ENCODE results near the gene VWF. TPM values are rescaled to one million over a fixed set of nuclear protein-coding genes. Genes with fewer than 3 reads are reported as not detected.
A peak's percentile ranks its signal among the peaks of the same experiment; 100 is the strongest.

Gene VWF
- total RNA-seq, 1 experiment from 2014 or later: not detected

DNA sequence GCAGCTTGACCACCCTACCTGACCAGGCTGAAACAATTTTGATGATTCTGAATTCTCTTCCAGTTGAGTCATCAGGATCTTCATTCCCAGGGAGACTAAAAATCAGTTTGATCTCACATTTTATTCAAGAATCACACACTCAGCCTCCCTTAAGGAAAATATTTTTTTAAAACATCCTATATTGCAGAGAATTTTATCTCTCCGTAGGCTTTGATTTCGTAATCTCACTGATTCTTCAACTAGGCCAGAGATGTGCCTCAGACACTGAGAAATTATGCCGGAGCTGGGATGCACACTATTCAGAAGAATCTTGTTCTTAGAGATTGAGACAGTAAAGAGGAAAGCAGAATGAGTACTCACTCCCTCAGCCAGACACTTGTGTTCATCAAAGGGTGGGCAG lies 172.4 kb downstream of the VWF start:
- DNase-seq (ENCODE audit: low read depth): no peak

DNA sequence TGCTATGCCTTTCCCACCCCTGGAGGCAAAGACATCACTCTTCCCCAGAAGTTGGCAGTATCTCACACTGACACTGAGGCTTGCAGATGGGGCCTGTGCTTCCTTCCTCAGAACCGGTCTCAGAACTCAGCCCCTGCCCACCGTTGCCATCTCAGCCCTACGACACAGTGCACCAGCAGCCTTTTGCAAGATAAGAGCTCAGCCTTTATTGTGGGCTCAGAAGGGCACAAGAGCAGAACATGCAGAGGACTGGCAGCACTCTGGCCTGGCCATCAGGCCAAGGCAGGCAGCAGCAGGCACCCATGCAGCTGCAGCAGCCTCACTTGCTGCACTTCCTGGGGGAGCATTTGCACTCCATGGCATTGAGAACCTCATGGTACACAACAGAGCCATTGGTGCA lies 175.8 kb downstream of the VWF start:
- no peak for DNase-seq (ENCODE audit: low read depth)

DNA sequence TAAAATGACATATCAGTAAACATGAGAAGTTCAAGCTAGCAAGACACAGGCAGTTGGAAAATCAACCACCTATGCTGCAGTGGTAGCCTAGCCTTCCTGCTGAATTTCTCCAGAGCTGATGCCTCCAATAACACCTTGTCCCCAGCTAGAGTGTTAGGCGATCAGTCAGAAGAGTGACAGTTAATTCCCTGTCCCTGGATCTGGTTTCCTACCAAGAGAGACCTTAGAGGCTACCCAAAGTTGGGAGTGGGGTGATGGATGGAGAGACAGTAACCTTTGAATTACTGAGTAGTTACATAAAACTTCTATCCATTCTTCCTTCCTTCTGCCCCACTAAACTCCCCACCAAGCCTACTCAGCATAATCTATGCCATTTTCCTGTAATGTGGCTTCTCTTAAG lies 177.5 kb downstream of the VWF start:
- no peak for DNase-seq (ENCODE audit: low read depth)

DNA sequence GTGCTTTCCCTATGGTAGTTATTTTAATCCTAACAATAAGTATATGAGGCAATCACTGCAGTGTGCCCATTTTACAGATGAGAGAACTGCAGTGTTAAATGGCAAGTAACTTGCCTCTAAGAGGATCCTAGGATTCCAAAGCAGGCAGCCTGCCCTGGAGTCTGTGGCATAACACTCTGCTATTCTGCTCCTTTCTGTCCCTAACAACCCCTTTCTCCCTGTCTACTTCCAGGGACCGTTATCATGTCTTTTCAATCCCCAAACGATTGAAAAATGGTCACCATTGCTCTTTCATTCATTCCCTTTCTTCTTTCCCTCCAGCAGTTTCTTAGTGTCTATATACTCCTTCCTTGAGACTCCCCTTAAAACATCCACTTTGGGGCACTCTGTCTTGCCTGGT lies 178.1 kb downstream of the VWF start:
- DNase-seq (ENCODE audit: low read depth): no peak

DNA sequence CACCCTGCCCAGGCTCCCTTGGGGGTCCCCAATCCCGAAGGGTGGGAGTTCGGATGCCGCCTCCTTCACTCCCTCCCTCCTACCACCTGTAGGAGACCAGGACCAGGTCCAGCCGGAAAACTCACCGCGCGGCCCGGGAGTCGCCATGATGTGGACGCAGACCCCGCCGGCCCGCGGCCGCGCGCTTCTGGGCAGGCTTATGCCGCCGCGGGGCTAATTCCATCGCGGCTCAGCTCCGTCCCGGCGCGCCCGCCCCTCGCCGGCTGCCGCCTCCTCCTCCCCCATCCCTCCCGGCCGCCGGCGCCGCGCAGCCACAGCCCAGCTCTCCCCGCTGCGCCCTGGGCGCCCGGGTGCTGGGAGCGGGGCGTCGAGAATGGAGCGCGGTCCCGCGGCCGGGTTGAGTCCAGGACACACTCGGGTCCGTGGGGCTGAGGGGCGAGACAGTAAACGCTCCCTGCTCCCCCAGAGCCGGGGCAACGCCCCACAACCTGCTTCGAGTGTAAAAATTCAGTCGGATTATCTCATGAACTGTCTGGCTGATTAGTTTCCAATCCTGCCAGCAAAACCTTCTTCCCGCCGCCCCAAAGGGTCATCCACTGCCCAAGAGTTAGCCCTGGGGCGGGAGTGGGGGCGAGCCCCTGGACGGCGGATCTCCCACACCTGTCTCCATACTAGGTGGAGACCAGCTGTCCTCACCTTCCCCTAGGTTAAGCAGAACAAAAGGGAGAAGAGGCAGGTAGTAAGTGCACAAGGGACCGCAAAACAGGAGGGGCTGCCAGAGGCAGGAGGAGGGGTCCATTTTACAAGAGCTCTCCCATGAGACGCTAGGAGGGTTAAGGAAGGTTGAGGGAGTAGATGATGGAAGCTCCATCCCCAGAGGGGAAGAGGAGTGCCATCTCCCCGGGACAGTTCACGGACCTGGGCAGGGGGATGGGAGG lies 179.1 kb downstream of the VWF start, which contains the start of gene ANO2:
Gene ANO2, minus strand, starts transcription at position 189 of the 938 bp plus-strand sequence. Its CDS starts 42 bp downstream, at position 147.
- peak; percentile 64 for DNase-seq (ENCODE audit: low read depth)

DNA sequence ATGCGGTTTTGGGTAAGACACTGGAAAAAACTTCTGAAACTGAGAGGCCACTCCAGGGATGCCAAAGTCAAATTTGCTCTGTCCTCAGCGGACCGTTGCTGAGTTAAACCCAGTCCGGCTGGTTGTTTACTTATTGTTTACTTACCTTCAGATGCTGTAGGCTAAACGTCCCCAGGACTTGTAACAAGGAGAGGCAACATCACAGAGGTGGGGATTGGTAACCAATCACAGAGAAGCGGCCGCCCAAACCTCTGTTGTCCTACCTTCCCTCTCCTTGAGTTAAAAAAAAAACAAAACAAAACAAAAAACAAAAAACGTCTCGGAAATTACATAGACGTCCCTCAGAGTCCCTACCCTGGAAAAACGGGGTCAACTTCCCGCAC lies 179.8 kb downstream of the VWF start:
- no peak for DNase-seq (ENCODE audit: low read depth)

DNA sequence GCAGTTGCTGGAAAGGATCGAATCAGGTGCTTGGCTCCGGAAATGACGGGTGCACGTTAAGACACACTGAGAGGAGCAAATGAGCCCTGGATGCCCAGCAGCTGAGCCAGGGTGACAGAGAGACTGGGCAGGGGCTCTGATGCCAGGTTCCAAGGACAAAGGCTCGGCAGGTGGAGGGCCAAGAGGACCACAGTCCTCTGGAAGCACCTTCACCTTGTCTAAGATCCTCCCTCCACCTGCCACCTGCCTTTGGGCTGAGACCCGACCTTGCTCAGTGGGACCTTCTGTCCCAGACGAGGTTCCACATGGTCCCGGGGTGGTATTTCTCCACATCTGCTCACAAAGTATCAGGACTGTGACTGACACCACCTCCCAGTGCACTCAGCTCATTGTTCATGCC lies 180.4 kb downstream of the VWF start:
- no peak for DNase-seq (ENCODE audit: low read depth)

DNA sequence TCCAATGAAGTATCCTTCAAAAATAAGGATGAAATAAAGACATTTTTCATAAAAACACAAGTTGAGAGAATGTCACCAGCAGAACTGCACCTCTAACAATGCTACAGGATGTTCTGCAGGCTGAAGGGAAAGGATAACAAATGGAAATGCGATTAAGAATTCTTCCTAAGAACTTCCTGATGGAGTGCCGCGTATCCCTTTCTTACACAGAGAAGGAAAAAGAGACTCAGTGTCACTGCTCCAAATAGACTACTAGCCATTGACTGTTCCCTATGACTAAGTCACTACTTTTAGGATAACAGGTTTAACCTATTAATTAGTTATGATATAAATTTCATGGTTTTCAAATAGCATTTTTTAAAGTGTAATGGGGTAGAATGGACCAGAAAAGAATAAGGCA lies 182.6 kb downstream of the VWF start:
- DNase-seq (ENCODE audit: low read depth): no peak

DNA sequence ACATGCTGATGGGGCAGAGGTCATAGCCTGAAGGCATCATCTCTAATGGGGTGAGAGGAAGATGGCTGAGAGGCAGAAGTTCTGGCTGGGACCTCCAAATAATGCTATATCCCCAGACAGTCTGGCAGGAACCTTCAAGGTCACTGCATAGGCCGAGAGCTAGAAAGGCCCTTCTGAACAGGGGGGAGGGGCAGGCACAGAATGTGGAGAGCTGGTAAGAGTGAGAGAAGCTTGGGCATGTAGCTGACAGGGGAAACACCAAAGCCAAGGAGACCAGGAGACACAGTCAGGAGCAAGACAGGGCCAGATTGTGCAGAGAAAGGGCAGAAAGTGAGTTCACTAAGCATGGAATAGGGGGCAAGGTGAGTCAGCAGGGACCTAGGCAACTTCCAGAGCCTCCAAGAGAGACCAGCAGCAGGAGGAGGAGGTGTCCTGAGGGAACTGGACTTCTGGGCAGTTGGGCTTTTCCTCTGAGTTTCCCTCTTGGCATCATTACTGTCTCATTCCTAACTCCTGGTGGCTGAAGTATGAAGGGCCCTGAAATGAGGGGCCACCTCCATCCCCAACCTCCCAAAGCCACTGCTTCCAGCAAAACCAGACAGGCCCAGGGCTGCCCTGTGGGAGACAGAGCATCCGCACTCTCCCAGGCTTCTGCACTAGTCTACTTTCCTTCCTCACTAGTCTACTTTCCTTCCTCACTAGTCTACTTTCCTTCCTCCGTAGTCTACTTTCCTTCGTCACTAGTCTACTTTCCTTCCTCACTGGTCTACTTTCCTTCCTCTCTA lies 196.5 kb downstream of the VWF start:
- no peak for DNase-seq (ENCODE audit: low read depth)

DNA sequence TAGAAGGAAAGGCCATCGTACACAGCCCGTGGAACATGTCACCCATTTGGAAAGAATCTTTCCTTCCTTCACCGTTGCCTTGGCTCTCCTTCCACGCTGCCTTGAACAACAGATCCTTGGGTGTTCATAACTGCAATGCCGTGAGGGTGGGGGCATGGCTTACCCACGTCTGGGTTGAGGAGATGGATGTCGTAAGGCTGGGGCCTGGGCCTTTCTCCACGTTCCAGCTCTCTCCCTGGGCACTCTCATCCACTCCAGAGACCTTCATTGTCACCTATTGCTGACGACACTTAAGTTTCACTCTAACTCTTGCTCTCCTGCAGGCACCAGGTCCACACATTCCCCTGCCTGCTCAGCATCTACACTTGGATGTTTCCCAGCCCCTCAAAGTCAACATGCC lies 198.8 kb downstream of the VWF start:
- DNase-seq (ENCODE audit: low read depth): no peak

DNA sequence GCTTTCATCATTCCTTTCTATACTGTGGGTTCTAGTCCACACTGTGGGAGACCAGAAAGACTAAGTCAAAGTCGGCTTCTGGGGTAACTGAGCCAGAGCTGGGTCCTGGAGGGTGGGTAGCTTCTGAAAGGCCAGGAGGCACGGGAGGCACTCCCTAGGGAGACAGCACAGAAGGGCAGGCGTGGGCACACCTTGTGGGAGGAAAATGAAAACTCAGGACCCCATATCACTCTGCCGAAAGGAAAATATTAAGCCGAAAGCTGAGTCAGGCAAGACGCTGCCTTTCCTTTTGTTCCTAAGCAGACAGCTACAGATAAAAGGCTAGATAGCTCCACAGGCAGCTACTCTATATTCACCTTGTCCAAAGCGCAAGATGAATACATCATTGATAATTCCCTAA lies 200.1 kb downstream of the VWF start:
- no peak for DNase-seq (ENCODE audit: low read depth)

DNA sequence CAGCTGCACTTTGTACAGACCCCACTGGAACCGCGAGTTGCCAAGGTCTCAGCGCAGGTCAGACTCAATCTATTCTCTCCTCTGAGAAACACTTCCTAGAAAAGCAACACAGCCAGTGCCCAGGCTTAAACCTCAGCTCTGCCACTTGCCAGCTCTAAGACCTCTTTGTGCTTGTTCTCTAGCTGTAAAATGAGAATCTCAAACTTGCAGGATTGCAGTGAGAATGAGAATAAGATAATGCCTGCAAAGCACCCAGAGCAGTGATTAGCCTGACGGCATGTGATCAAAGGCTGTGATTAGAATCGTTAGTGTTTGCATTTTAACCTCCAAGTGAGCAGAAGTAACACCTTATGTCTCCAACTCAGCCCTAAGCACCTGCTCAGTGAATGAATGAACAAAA lies 200.7 kb downstream of the VWF start:
- DNase-seq (ENCODE audit: low read depth): no peak

DNA sequence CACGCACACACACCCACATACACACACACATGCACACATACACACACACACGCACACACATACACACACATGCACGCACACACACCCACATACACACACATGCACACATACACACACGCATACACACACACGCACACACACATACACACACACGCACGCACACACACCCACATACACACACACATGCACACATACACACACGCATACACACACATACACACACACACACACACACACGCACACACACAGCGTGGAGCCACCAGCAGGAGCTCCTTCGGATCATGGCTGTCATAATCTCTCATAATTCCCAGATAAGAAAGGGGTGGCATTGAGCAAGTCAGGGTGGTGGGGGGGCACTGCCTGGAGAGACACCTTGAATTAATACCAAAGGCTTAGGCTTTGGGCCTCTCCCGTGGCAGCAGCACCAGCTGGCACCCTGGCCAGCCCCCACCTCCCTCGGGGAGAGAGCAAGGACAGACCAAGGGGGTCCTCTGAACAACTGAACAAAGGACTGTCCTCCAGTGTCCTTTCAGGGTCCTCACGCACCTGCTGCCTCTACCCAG lies 201.3 kb downstream of the VWF start:
- no peak for DNase-seq (ENCODE audit: low read depth)

DNA sequence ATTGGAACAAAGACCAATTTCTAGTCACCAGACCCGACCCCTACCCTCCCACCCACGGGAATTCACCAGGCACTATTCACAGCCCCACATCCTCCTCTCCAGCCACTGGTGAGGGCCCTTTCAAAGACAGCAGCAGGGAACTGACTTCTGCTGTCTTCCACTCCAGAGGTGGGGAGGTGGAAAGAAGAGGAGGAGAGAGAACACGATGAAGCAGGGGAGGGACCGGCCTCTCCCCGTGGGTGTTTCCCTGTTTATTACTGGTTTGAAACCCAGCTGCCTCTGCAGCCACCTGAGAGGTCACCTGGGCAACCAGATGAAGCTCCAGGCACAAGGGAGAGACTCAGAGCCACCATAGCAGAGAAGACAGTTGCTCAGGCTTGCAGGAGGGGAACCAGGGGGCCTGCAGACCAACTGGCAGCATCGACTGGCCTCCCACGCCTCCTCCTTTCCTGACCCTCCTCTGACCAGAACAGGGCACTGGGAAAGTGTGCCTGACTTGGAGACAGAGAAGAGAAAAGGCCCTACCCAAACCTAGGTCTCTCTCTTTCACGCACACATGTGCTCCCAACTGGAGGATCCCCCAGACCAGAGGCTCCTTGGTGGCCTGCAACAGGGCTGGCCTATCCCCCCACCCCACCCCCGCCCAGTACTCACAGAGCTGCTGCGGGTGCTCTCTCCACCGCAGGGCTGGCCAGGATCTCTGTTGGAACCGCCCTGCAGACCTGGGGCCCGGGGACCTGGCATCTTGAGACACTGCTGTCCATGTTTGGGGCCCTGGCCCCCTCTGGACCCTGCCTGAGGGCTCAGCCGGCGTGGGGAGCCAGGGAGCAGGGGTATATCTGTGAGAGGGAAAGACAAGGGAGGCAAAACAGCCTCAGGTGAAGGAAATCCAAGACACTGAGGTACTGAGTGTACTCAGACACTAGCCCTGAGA lies 202.2 kb downstream of the VWF start:
- no peak for DNase-seq (ENCODE audit: low read depth)

DNA sequence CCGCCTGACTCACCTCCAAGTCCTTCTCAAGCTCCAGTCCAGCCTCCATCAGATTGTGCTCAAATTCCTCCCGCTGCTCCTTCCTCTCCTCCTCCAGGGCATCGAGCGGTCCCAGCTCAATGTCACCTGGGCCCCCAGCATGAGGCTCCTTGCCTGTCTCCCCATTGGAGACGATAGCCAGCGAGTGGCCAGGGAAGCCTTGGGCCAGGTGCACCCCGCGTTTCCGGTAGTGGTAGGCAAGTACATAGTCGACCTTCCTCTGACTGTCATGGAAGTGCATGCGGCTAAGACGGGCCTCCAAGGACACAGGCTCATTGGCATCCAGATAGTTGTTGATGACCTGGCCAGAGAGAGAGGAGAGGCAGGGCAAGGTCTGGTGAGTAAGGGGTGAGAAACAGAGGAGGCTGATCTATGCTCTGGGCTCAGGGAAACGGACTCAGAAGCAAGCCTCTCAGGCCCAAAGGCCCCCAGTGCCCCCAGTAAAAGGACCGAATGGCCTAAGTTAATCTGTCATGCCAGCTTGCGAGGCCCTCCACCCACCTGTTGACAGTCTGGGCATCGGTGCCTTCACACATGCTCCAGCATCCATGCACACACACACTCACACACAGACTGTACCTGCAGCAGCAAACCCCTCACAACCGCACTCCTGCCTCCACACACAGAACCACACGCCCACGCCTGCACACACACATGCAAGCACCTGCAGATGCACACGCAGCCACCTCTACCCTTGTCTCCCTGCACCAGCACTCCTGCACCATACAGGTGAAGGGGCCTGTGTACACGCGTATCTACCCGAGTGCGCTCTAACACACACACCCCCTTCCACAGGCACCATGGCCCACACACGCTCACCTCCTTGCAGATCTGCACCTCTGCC lies 203.2 kb downstream of the VWF start:
- no peak for DNase-seq (ENCODE audit: low read depth)

DNA sequence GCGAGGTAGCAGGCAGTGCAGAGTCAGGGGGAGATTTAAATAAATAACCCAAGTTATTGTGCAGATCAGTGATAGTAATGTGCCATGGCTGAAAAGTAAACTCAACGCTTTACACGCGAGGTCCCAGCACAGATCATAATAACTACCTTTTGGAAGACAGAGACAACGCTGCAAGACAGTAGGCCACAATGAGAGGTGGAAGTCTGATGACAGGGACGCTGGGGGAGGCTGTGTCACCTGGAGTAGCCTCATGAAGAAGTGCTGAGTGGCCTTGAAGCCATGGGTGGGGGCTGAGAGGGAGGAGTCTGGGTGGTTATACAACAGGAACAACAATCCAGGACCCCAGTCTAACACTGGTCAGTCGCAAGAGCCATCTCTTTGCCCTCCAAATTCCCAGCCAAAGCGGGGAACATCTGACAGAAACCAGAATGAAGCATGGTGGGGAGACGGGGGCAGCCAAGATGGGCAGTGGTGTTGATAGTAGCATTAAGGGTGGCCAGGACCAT lies 207.6 kb downstream of the VWF start:
- DNase-seq (ENCODE audit: low read depth): no peak

DNA sequence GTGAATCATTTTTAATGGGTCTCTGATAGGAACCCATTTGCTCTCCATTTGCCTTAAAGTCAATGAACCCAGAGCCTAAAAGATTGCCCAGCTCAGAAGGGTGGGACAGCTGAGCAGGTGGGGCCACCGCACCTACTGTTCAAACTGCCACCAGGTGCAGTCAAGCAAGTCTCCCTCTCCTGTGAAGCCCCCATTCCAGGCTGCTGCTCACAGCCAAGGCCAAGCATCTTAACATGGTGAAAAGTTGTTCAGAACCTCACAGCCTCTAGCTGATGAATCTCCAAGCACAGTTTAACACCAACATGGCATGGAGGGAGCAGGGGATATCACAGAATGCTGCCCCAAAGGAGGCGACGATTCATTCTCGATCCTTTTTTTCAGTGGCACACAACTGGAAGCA lies 209.0 kb downstream of the VWF start:
- DNase-seq (ENCODE audit: low read depth): no peak

DNA sequence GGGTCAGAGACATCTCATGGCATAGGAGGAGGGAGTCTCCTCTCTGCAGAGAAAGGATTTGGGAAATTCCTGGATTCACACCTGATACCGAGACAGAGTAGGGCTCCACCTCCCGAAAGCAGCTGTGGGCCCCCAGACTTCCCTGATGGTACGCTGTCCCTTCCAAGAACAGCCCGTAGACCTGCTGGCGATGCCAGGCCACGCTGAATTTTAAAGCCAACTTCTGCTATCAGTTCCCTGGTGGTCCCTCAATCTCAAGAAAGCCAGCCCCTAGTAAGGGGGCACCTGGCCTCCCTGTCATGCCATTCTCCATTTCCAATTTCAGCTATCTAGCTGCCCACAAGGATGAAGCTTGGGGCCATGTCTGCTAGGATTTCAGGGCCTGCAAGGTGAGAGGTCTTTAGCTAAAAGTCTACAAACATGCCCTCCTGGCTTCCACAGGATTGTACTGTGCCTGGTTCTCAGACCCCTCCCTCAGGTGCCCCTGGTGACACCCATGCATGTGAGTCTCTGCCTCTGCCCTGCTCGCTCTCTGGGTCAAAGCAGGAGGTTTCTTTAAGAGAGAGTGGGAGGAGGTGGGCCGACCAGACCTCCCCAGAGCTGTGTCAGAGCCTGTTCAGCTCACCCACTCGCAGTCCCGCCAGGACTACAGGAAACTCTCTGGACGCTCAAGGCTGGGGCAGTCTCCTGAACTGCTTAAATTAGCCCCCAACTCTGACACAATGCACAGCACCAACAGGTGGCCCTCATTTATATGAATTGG lies 209.9 kb downstream of the VWF start:
- DNase-seq (ENCODE audit: low read depth): no peak

DNA sequence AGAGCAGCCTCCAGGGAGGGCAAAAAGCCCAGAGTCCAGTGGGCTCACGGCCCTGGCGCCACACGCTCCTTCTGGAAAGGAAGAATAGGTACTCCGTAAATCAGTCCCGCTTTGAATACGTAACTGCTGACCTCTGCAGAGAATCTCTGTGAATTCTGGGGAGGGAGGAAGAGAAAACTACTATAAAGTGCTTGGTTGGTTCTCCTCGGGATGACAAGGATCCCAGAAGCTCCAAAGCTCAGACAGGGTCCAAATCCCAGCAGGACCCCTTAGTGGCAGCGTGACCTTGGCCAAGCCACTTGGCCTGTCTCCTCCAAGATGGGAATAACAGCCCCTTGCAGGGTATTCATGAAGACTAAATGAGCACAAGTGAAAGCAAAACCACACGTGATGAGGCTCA lies 211.1 kb downstream of the VWF start:
- DNase-seq (ENCODE audit: low read depth): no peak
